ENCODE results near the gene FOXQ1.

Gene FOXQ1

GRCh38 chr6:1291381-1291780, 20.5 kb upstream of the FOXQ1 start:
- TF ChIP-seq EZH2phosphoT487 (IDR thresholded peaks at IDR 0.05; ENCODE audit: borderline replicate concordance, low read length), result no peak
- TF ChIP-seq CTCF (IDR thresholded peaks at IDR 0.05; ENCODE audit: low read depth, low read length, poor library complexity, severe bottlenecking), result no peak
- Histone ChIP-seq H3K36me3 (ENCODE audit: control insufficient read depth, low read length) (no peaks in the 10 kb centered on the region), H3K79me2 (ENCODE audit: control insufficient read depth, low read length) (no peaks in the 10 kb centered on the region), H3K9me3 (ENCODE audit: control insufficient read depth, insufficient read depth, low read length) (no peaks in the 10 kb centered on the region), H3K27ac (ENCODE audit: low read depth, low read length) (no peak overlapping the region), H3K4me1 (ENCODE audit: control insufficient read depth, low read length) (no peaks in the 10 kb centered on the region), H3F3A (ENCODE audit: control insufficient read depth, insufficient read depth) (no peaks in the 10 kb centered on the region), H4K20me1 (ENCODE audit: control insufficient read depth, insufficient read depth, low read depth, low read length) (no peaks in the 10 kb centered on the region), H3K9me2 (replicated peaks; ENCODE audit: control insufficient read depth, low read length) (no peaks in the 10 kb centered on the region), H3K27me3 (ENCODE audit: control insufficient read depth, low read length) (no peaks in the 10 kb centered on the region), H3K4me2 (ENCODE audit: low read length) (no peak overlapping the region), H3K4me3 (ENCODE audit: low read length) (no peak overlapping the region)

- Histone ChIP-seq H3K27ac (ENCODE audit: low read depth, low read length) (no peak overlapping the region), H3K4me2 (ENCODE audit: low read length) (no peak overlapping the region)
Measured at GRCh38 chr6:1295420-1295819, 16.5 kb upstream of the FOXQ1 start.

GRCh38 chr6:1296079-1296478, 15.8 kb upstream of the FOXQ1 start:
- no peaks in the 10 kb centered on the region for H3K9me3 ChIP-seq (ENCODE audit: control insufficient read depth, insufficient read depth, low read length)
- no peak overlapping the region for H3K4me2 ChIP-seq (ENCODE audit: low read length)
- no peaks in the 10 kb centered on the region for H3F3A ChIP-seq (ENCODE audit: control insufficient read depth, insufficient read depth)
- H3K27ac ChIP-seq (ENCODE audit: low read depth, low read length), result no peak overlapping the region
- no peaks in the 10 kb centered on the region for H4K20me1 ChIP-seq (ENCODE audit: control insufficient read depth, insufficient read depth, low read depth, low read length)
- H3K4me3 ChIP-seq (ENCODE audit: low read length), result no peak overlapping the region
- TF ChIP-seq CTCF (IDR thresholded peaks at IDR 0.05; ENCODE audit: low read depth, low read length, poor library complexity, severe bottlenecking) (no peak), EZH2phosphoT487 (IDR thresholded peaks at IDR 0.05; ENCODE audit: borderline replicate concordance, low read length) (no peak)
- H3K9me2 ChIP-seq (replicated peaks; ENCODE audit: control insufficient read depth, low read length), result no peaks in the 10 kb centered on the region
- H3K27me3 ChIP-seq (ENCODE audit: control insufficient read depth, low read length), result no peaks in the 10 kb centered on the region
- no peaks in the 10 kb centered on the region for H3K79me2 ChIP-seq (ENCODE audit: control insufficient read depth, low read length)
- no peaks in the 10 kb centered on the region for H3K36me3 ChIP-seq (ENCODE audit: control insufficient read depth, low read length)
- no peaks in the 10 kb centered on the region for H3K4me1 ChIP-seq (ENCODE audit: control insufficient read depth, low read length)

More at GRCh38 chr6:1295420-1295819, 16.5 kb upstream of the FOXQ1 start:
- Histone ChIP-seq H3K4me3 (ENCODE audit: low read length) (no peak overlapping the region), H3K79me2 (ENCODE audit: control insufficient read depth, low read length) (no peaks in the 10 kb centered on the region), H3K36me3 (ENCODE audit: control insufficient read depth, low read length) (no peaks in the 10 kb centered on the region), H4K20me1 (ENCODE audit: control insufficient read depth, insufficient read depth, low read depth, low read length) (no peaks in the 10 kb centered on the region), H3K9me3 (ENCODE audit: control insufficient read depth, insufficient read depth, low read length) (no peaks in the 10 kb centered on the region), H3K4me1 (ENCODE audit: control insufficient read depth, low read length) (no peaks in the 10 kb centered on the region), H3F3A (ENCODE audit: control insufficient read depth, insufficient read depth) (no peaks in the 10 kb centered on the region), H3K9me2 (replicated peaks; ENCODE audit: control insufficient read depth, low read length) (no peaks in the 10 kb centered on the region), H3K27me3 (ENCODE audit: control insufficient read depth, low read length) (no peaks in the 10 kb centered on the region)
- TF ChIP-seq CTCF (IDR thresholded peaks at IDR 0.05; ENCODE audit: low read depth, low read length, poor library complexity, severe bottlenecking) (no peak), EZH2phosphoT487 (IDR thresholded peaks at IDR 0.05; ENCODE audit: borderline replicate concordance, low read length) (no peak)

- Histone ChIP-seq H3K27me3 (ENCODE audit: control insufficient read depth, low read length) (no peaks in the 10 kb centered on the region), H4K20me1 (ENCODE audit: control insufficient read depth, insufficient read depth, low read depth, low read length) (no peaks in the 10 kb centered on the region), H3K9me3 (ENCODE audit: control insufficient read depth, insufficient read depth, low read length) (no peaks in the 10 kb centered on the region), H3K4me3 (ENCODE audit: low read length) (no peak overlapping the region), H3K27ac (ENCODE audit: low read depth, low read length) (no peak overlapping the region), H3K4me1 (ENCODE audit: control insufficient read depth, low read length) (no peaks in the 10 kb centered on the region), H3K79me2 (ENCODE audit: control insufficient read depth, low read length) (no peaks in the 10 kb centered on the region), H3K4me2 (ENCODE audit: low read length) (no peak overlapping the region), H3K9me2 (replicated peaks; ENCODE audit: control insufficient read depth, low read length) (no peaks in the 10 kb centered on the region), H3F3A (ENCODE audit: control insufficient read depth, insufficient read depth) (no peaks in the 10 kb centered on the region), H3K36me3 (ENCODE audit: control insufficient read depth, low read length) (no peaks in the 10 kb centered on the region)
- TF ChIP-seq EZH2phosphoT487 (IDR thresholded peaks at IDR 0.05; ENCODE audit: borderline replicate concordance, low read length) (no peak), CTCF (IDR thresholded peaks at IDR 0.05; ENCODE audit: low read depth, low read length, poor library complexity, severe bottlenecking) (no peak)
Measured at GRCh38 chr6:1296542-1296941, 15.4 kb upstream of the FOXQ1 start.
